ES-I3 (cell line): ENCODE results near the gene IL10RA.
"Not testable (repeated sequence)": the region's sequence is repeated elsewhere in the genome, so short reads cannot be mapped to it uniquely, and the experiment has no call there.

Experiments used
- H3K36me3 ChIP-seq: 2 replicates; pipeline ENCODE4 v1.6.1; 2013; ENCODE audit warnings: mild to moderate bottlenecking, low read length, control low read depth, moderate library complexity; ENCODE audit not compliant: insufficient read depth
- H3K4me1 ChIP-seq: 2 replicates; pipeline ENCODE4 v1.6.1; 2013; ENCODE audit warnings: mild to moderate bottlenecking, control low read depth, low read length; ENCODE audit not compliant: insufficient read depth
- H3K9ac ChIP-seq: 2 replicates; pipeline ENCODE4 v1.6.1; 2013; ENCODE audit warnings: low read depth, mild to moderate bottlenecking, low read length, moderate library complexity
- H3K9me3 ChIP-seq: 2 replicates; pipeline ENCODE4 v1.6.1; 2013; ENCODE audit warnings: mild to moderate bottlenecking, low read length, moderate library complexity; ENCODE audit not compliant: control insufficient read depth, insufficient read depth

IL10RA gene

GRCh38 chr11:118003456-118003855, 17.3 kb downstream of the IL10RA start:
- Histone ChIP-seq H3K9ac (no peak overlapping the region), H3K36me3 (no peaks in the 10 kb centered on the region), H3K4me1 (peaks cover 13% of the 10 kb centered on the region), H3K9me3 (peaks cover 2% of the 10 kb centered on the region; the same call in 1 of the 2 replicates)

- peaks cover 13% of the 10 kb centered on the region for H3K4me1 ChIP-seq
- peaks cover 2% of the 10 kb centered on the region; the same call in 1 of the 2 replicates for H3K9me3 ChIP-seq
- no peaks in the 10 kb centered on the region for H3K36me3 ChIP-seq
- H3K9ac ChIP-seq, result no peak overlapping the region
Observed at GRCh38 chr11:118004543-118005223, 18.5 kb downstream of the IL10RA start.

- Histone ChIP-seq H3K9ac (no peak overlapping the region), H3K9me3 (peaks cover 2% of the 10 kb centered on the region; the same call in 1 of the 2 replicates), H3K36me3 (no peaks in the 10 kb centered on the region), H3K4me1 (peaks cover 13% of the 10 kb centered on the region)
Observed at GRCh38 chr11:118005224-118006152, 19.3 kb downstream of the IL10RA start.

GRCh38 chr11:118006153-118006534, 19.9 kb downstream of the IL10RA start:
- no peak overlapping the region for H3K9ac ChIP-seq
- peaks cover 13% of the 10 kb centered on the region for H3K4me1 ChIP-seq
- H3K9me3 ChIP-seq, result peaks cover 2% of the 10 kb centered on the region; the same call in 1 of the 2 replicates
- H3K36me3 ChIP-seq, result no peaks in the 10 kb centered on the region

- peaks cover 2% of the 10 kb centered on the region; the same call in 1 of the 2 replicates for H3K9me3 ChIP-seq
- H3K36me3 ChIP-seq, result no peaks in the 10 kb centered on the region
- peaks cover 13% of the 10 kb centered on the region for H3K4me1 ChIP-seq
- no peak overlapping the region for H3K9ac ChIP-seq
Observed at GRCh38 chr11:118007040-118007439, 20.8 kb downstream of the IL10RA start.

GRCh38 chr11:118007563-118008270, 21.5 kb downstream of the IL10RA start:
- not testable (repeated sequence) for H3K4me1 ChIP-seq, H3K36me3 ChIP-seq, H3K9ac ChIP-seq, H3K9me3 ChIP-seq

GRCh38 chr11:118008271-118008911, 22.2 kb downstream of the IL10RA start:
- Histone ChIP-seq H3K36me3 (no peaks in the 10 kb centered on the region), H3K9ac (no peak overlapping the region), H3K9me3 (peaks cover 2% of the 10 kb centered on the region; the same call in 1 of the 2 replicates), H3K4me1 (peaks cover under 1% of the 10 kb centered on the region; the same call in 1 of the 2 replicates)

GRCh38 chr11:118009864-118010737, 23.9 kb downstream of the IL10RA start:
- Histone ChIP-seq H3K9me3 (no peaks in the 10 kb centered on the region), H3K9ac (no peak overlapping the region), H3K4me1 (no peaks in the 10 kb centered on the region), H3K36me3 (no peaks in the 10 kb centered on the region)

- H3K9ac ChIP-seq, result no peak overlapping the region
- H3K9me3 ChIP-seq, result no peaks in the 10 kb centered on the region
- no peaks in the 10 kb centered on the region for H3K36me3 ChIP-seq
- no peaks in the 10 kb centered on the region for H3K4me1 ChIP-seq
Observed at GRCh38 chr11:118010738-118011461, 24.7 kb downstream of the IL10RA start.

GRCh38 chr11:118012083-118012669, 26.0 kb downstream of the IL10RA start:
- Histone ChIP-seq H3K36me3 (no peaks in the 10 kb centered on the region), H3K9ac (no peak overlapping the region), H3K4me1 (no peaks in the 10 kb centered on the region), H3K9me3 (no peaks in the 10 kb centered on the region)

- Histone ChIP-seq H3K4me1 (no peaks in the 10 kb centered on the region), H3K9ac (no peak overlapping the region), H3K9me3 (no peaks in the 10 kb centered on the region), H3K36me3 (no peaks in the 10 kb centered on the region)
Observed at GRCh38 chr11:118014022-118014421, 27.8 kb downstream of the IL10RA start.

GRCh38 chr11:118015385-118015841, 29.2 kb downstream of the IL10RA start:
- Histone ChIP-seq H3K36me3 (no peaks in the 10 kb centered on the region), H3K4me1 (no peaks in the 10 kb centered on the region), H3K9me3 (no peaks in the 10 kb centered on the region), H3K9ac (no peak overlapping the region)
